K562 (cell line): ENCODE results near the gene GRWD1. TPM values are rescaled to one million over a fixed set of nuclear protein-coding genes. Genes with fewer than 3 reads are reported as not detected.

Experiments used
- C11orf30 ChIP-seq: fragments of 450-650 bp; IDR thresholded peaks from 2 replicates; pipeline ENCODE4 v1.6.1; 2016; ENCODE audit warnings: low read depth, mild to moderate bottlenecking
- CBX1 ChIP-seq: sonication (generic); IDR thresholded peaks from 2 replicates; pipeline ENCODE4 v1.6.1; 2016; ENCODE audit warnings: antibody characterized with exemption, low read depth, mild to moderate bottlenecking
- CREB3 ChIP-seq: fragments of 450-650 bp; conservative IDR thresholded peaks from 2 replicates; pipeline ENCODE4 v1.6.1; 2016; ENCODE audit warnings: missing genetic modification characterization, low read depth, mild to moderate bottlenecking, missing compliant biosample characterization, moderate library complexity
- ELK1 ChIP-seq: sonication (generic); formaldehyde crosslinking; IDR thresholded peaks from 2 replicates; pipeline ENCODE4 v1.8.1; 2022; ENCODE audit warnings: missing genetic modification reagents
- EZH2 ChIP-seq: IDR thresholded peaks from 2 replicates; pipeline ENCODE4 v1.6.1; 2012; ENCODE audit warnings: low read depth, mild to moderate bottlenecking, inconsistent platforms, low read length, borderline replicate concordance
- FOXJ2 ChIP-seq: fragments of 200-800 bp; sonication (Bioruptor generic); IDR thresholded peaks from 2 replicates; pipeline ENCODE4 v1.6.1; 2016; ENCODE audit warnings: missing genetic modification characterization, missing compliant biosample characterization
- FUS ChIP-seq: fragments of 200-400 bp; formaldehyde crosslinking; optimal IDR thresholded peaks from 2 replicates; pipeline ENCODE3; 2017; ENCODE audit warnings: low read depth, low read length
- GTF3C2 ChIP-seq: IDR thresholded peaks from 3 replicates; pipeline ENCODE4 v1.6.1; 2011; ENCODE audit warnings: borderline replicate concordance, mild to moderate bottlenecking, moderate library complexity; ENCODE audit not compliant: insufficient read length; ENCODE audit errors: extremely low read depth
- HBP1 ChIP-seq: fragments of 450-650 bp; formaldehyde crosslinking; IDR thresholded peaks from 2 replicates; pipeline ENCODE4 v1.4.0; 2022; ENCODE audit warnings: missing genetic modification characterization
- HDAC1 ChIP-seq, 2 experiments: fragments of 450-650 bp; IDR thresholded peaks; 2 replicates each; pipeline ENCODE4 v1.6.1; 2016 to 2017; ENCODE audit warnings: inconsistent platforms in 1 of 2, mild to moderate bottlenecking in 1 of 2, moderate library complexity in 1 of 2
- HIVEP1 ChIP-seq: fragments of 250-450 bp; sonication (Bioruptor Pico); IDR thresholded peaks from 2 replicates; pipeline ENCODE4 v1.4.0; 2020; ENCODE audit warnings: mild to moderate bottlenecking
- KHSRP ChIP-seq: fragments of 450-650 bp; IDR thresholded peaks from 2 replicates; pipeline ENCODE4 v1.6.1; 2017
- KLF6 ChIP-seq: fragments of 250-450 bp; sonication (Bioruptor Pico); IDR thresholded peaks from 2 replicates; pipeline ENCODE4 v1.4.0; 2020; ENCODE audit warnings: mild to moderate bottlenecking, moderate library complexity, borderline replicate concordance
- LCOR ChIP-seq: sonication (generic); formaldehyde crosslinking; IDR thresholded peaks from 2 replicates; pipeline ENCODE4 v1.8.0; 2022; ENCODE audit warnings: mild to moderate bottlenecking, missing genetic modification reagents
- MCM3 ChIP-seq: fragments of 450-650 bp; IDR thresholded peaks from 2 replicates; pipeline ENCODE4 v1.6.1; 2016
- NFIX ChIP-seq: fragments of 250-450 bp; sonication (Bioruptor Pico); IDR thresholded peaks from 2 replicates; pipeline ENCODE4 v1.4.0; 2020; ENCODE audit warnings: low read depth, mild to moderate bottlenecking, moderate library complexity
- NR2F6 ChIP-seq: fragments of 450-650 bp; formaldehyde crosslinking; IDR thresholded peaks from 2 replicates; pipeline ENCODE4 v1.4.0; 2020; ENCODE audit warnings: mild to moderate bottlenecking
- RBM17 ChIP-seq: fragments of 200-400 bp; formaldehyde crosslinking; IDR thresholded peaks from 2 replicates; pipeline ENCODE4 v1.6.1; 2017; ENCODE audit warnings: low read depth, mild to moderate bottlenecking, low read length, borderline replicate concordance
- SRSF1 ChIP-seq: fragments of 200-400 bp; formaldehyde crosslinking; IDR thresholded peaks from 2 replicates; pipeline ENCODE4 v1.6.1; 2017; ENCODE audit warnings: mild to moderate bottlenecking, low read depth, low read length, moderate library complexity
- TRIM28 ChIP-seq: fragments of 450-650 bp; IDR thresholded peaks from 2 replicates; pipeline ENCODE4 v1.6.1; 2017
- XRCC4 ChIP-seq: IDR thresholded peaks from one replicate; pipeline ENCODE4 v1.6.1; 2011; ENCODE audit not compliant: insufficient read depth, insufficient read length; ENCODE audit errors: extremely low read depth
- ZBTB17 ChIP-seq: fragments of 450-650 bp; formaldehyde crosslinking; IDR thresholded peaks from 2 replicates; pipeline ENCODE4 v1.4.0; 2020; ENCODE audit warnings: mild to moderate bottlenecking
- ZC3H11A ChIP-seq: IDR thresholded peaks from 2 replicates; pipeline ENCODE4 v1.6.1; 2012; ENCODE audit warnings: low read depth, low read length, improper control_type of control experiment
- ZFX ChIP-seq: sonication (generic); formaldehyde crosslinking; IDR thresholded peaks from 2 replicates; pipeline ENCODE4 v1.8.0; 2022; ENCODE audit warnings: mild to moderate bottlenecking, missing genetic modification reagents, moderate library complexity
- ZNF324 ChIP-seq: fragments of 250-450 bp; sonication (Bioruptor Pico); IDR thresholded peaks from 2 replicates; pipeline ENCODE4 v1.4.0; 2020; ENCODE audit warnings: mild to moderate bottlenecking
- polyA plus RNA-seq, 8 experiments: library from polyadenylated mRNA; depleted of rRNA in 4 of 8; stranded (reverse) in 5 of 8; unstranded in 3 of 8; fragments of >200 nt; fragmentation: Nextera tagmentation in 2 of 8; fragmentation: Illumina TruSeq in 1 of 8; extraction: Ambion mirVana in 2 of 8; extraction: Trizol in 1 of 8; gene quantifications; 2 replicates each; pipeline versions ENCODE4 v1.2.1 to v1.2.3, GENCODE V29; 2011 to 2014; ENCODE audit warnings: inconsistent platforms in 1 of 8, missing spikeins in 1 of 8
- total RNA-seq, 7 experiments: library from RNA; depleted of rRNA in 6 of 7; stranded (reverse); fragments of >200 nt in 6 of 7; fragmentation: Illumina TruSeq in 2 of 7; extraction: Trizol in 2 of 7; gene quantifications; 2 replicates each; pipeline versions ENCODE4 v1.2.1 to v1.2.3, GENCODE V29; 2011 to 2021; ENCODE audit warnings: low replicate concordance in 1 of 7

GRWD1 gene
- total and polyA plus RNA-seq, 9 of the 15 experiments (the other 6 are each of a cell fraction or from before 2014, with no cell fraction given) = 1.5 to 87.2 (median 24.5) TPM

- no peak for TF ChIP-seq FUS
- no peak for TF ChIP-seq ZC3H11A
- TF ChIP-seq MCM3 = no peak
- TF ChIP-seq CBX1 = peak; percentile 91
- no peak for TF ChIP-seq GTF3C2
- 0 out of 2 replicates have a peak, but pooled peaks have one; percentile 21 for TF ChIP-seq ZNF324 (CRISPR knock-in tag)
- no peak for TF ChIP-seq XRCC4
- no peak for TF ChIP-seq RBM17
- no peak for TF ChIP-seq HIVEP1 (CRISPR knock-in tag)
- peak in 1 of 2 experiments; percentile 83; a peak in 1 of 4 replicates for TF ChIP-seq HDAC1 (IDR thresholded peaks at IDR 0.05)
- TF ChIP-seq LCOR = peak; percentile 88
- TF ChIP-seq SRSF1 = no peak; the same call in 1 of the 2 replicates
- TF ChIP-seq C11orf30 = no peak; the same call in 1 of the 2 replicates
- no peak for TF ChIP-seq FOXJ2 (tag)
- peak; percentile 91 for TF ChIP-seq HBP1 (CRISPR knock-in tag)
- peak; percentile 84 for TF ChIP-seq ZFX
- TF ChIP-seq TRIM28 = no peak
- no peak for TF ChIP-seq NFIX (CRISPR knock-in tag)
- TF ChIP-seq EZH2 = no peak
- no peak for TF ChIP-seq ELK1 (CRISPR knock-in tag)
- no peak for TF ChIP-seq CREB3
- no peak for TF ChIP-seq KHSRP
- TF ChIP-seq KLF6 (CRISPR knock-in tag) = peak; percentile 91
- 0 out of 2 replicates have a peak, but pooled peaks have one; percentile 25 for TF ChIP-seq NR2F6
- TF ChIP-seq ZBTB17 (CRISPR knock-in tag) = peak; percentile 63; the same call in 1 of the 2 replicates
Observed at GRCh38 chr19:48469289-48469881, 23.6 kb downstream of the GRWD1 start, which contains the start of gene CYTH2 (continued).
